Measurements from ENCODE around the gene HCN2. TPM values are rescaled to one million over a fixed set of nuclear protein-coding genes. Genes with fewer than 3 reads are reported as not detected.

HCN2 gene
- total and polyA plus RNA-seq, 10 of the 15 experiments (the other 5 are each of a cell fraction or from before 2014, with no cell fraction given) = 0.01 to 0.54 (median 0.08) TPM; not detected in 4

DNA sequence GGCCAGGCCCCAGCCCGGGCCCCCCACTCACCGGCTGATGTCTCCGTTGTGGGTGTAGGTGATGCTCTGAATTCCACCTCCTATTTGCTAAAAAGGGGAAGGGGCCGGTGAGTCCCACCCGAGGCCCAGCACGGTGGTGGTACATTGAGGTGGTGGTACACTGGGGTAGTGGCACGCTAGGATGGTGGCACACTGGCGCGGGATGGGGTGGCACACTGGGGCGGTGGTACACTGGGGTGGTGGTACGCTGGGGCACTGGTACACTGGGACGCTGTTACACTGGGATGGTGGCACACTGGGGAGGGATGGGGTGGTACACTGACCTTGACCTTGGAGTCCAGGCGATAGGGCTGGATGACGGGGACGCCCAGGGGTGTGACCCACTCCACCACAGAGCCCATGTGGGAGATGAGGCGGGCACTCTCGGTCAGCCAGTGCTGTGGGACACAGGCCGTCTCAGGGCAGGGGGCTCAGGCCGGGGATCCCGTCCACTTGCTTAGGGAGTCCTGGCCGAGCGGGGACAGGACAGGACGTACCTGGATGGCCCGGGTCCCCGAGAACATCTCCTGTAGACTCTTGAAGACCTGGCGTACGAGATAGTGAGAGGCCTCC lies 29.1 kb downstream of the HCN2 start (continued):
- no peak for TF ChIP-seq RELB (IDR thresholded peaks at IDR 0.05; ENCODE audit: low read depth)
- no peak for TF ChIP-seq PML (IDR thresholded peaks at IDR 0.05; ENCODE audit: low read length)
- no peak for TF ChIP-seq RUNX3 (IDR thresholded peaks at IDR 0.05; ENCODE audit: low read length)

DNA sequence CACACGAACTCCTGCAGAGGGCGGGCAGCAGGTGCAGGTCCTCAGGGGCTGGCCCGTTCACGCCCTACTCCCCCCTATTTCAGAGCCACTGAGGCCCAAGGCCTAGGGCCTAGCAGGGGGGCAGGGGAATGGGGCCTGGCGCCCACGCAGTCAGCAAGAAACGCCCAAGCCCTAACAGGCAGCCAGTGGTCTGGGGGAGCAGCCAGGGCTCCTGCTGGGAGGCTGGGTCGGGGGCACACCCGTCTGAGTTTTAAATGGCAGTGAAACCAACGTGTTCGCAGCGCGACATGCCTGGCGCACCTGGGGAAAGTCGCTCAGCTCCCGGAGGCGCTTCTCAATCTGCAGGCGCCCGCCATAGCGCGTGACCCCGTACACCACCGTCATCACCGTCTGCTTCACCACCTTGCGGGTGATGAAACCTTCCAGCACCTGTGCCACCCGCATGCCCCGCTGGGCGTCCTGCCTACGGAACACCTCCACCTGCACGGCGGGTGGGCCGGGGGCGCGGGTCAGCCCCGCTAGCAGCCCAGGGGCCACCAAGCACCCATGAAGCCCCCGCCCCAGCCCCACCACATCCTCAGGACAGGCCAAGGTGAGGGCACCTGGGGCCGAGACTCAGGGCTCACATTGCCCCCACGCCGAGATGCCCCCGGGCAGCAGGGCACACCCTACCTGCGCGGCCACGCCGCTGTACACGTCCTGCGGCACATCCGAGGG lies 29.8 kb downstream of the HCN2 start:
- H3K79me2 ChIP-seq (ENCODE audit: control insufficient read depth, insufficient read depth, low read length) = no peaks in the 10 kb centered on the region
- in situ Hi-C loops (cut with MboI) = no loop called here
- WGBS (ENCODE audit: insufficient coverage, insufficient replicate concordance, low lambda C conversion rate, missing lambda C conversion rate) = 94% methylated on average over 34 of the region's 47 CpGs

More for the DNA sequence above, 29.8 kb downstream of the HCN2 start:
- no peaks in the 10 kb centered on the region for H3K4me1 ChIP-seq (ENCODE audit: control insufficient read depth, insufficient read depth, low read length)
- H3K27me3 ChIP-seq (replicated peaks in 1 of 2; ENCODE audit: control insufficient read depth in 2 of 2, insufficient read depth in 2 of 2, low read length in 1 of 2) = no peaks in the 10 kb centered on the region
- BruUV-seq (replicated peaks) = no TSS peak
- FAIRE-seq = no peak
- TF ChIP-seq POU2F2 (IDR thresholded peaks at IDR 0.05; ENCODE audit: borderline replicate concordance, low read depth, low read length) = no peak
- TF ChIP-seq MYB (IDR thresholded peaks at IDR 0.05; ENCODE audit: borderline replicate concordance, low read depth, low read length) = no peak
- no peak for TF ChIP-seq ESRRA (IDR thresholded peaks at IDR 0.05; ENCODE audit: low read length)
- TF ChIP-seq, protein P1, sequence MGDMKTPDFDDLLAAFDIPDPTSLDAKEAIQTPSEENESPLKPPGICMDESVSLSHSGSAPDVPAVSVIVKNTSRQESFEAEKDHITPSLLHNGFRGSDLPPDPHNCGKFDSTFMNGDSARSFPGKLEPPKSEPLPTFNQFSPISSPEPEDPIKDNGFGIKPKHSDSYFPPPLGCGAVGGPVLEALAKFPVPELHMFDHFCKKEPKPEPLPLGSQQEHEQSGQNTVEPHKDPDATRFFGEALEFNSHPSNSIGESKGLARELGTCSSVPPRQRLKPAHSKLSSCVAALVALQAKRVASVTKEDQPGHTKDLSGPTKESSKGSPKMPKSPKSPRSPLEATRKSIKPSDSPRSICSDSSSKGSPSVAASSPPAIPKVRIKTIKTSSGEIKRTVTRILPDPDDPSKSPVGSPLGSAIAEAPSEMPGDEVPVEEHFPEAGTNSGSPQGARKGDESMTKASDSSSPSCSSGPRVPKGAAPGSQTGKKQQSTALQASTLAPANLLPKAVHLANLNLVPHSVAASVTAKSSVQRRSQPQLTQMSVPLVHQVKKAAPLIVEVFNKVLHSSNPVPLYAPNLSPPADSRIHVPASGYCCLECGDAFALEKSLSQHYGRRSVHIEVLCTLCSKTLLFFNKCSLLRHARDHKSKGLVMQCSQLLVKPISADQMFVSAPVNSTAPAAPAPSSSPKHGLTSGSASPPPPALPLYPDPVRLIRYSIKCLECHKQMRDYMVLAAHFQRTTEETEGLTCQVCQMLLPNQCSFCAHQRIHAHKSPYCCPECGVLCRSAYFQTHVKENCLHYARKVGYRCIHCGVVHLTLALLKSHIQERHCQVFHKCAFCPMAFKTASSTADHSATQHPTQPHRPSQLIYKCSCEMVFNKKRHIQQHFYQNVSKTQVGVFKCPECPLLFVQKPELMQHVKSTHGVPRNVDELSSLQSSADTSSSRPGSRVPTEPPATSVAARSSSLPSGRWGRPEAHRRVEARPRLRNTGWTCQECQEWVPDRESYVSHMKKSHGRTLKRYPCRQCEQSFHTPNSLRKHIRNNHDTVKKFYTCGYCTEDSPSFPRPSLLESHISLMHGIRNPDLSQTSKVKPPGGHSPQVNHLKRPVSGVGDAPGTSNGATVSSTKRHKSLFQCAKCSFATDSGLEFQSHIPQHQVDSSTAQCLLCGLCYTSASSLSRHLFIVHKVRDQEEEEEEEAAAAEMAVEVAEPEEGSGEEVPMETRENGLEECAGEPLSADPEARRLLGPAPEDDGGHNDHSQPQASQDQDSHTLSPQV (IDR thresholded peaks at IDR 0.05) = no peak
- TF ChIP-seq CEBPZ (IDR thresholded peaks at IDR 0.05; ENCODE audit: low read depth, low read length) = no peak
- no peak for TF ChIP-seq PAX8 (IDR thresholded peaks at IDR 0.05)
- TF ChIP-seq POLR2AphosphoS5 (IDR thresholded peaks at IDR 0.05; ENCODE audit: low read length) = no peak
- no peak for TF ChIP-seq TARDBP (IDR thresholded peaks at IDR 0.05; ENCODE audit: borderline replicate concordance)
- TF ChIP-seq RELA (IDR thresholded peaks at IDR 0.05; ENCODE audit: borderline replicate concordance, partially characterized antibody) = no peak
- no peak overlapping the region for H3K4me2 ChIP-seq (ENCODE audit: control insufficient read depth, insufficient read depth)
- SMC1A ChIA-PET (ENCODE audit: uncharacterized antibody, unreplicated experiment) = no interaction called here
- intact Hi-C loops (cut with micrococcal nuclease; ENCODE audit: unreplicated experiment) = no loop called here
- no peak overlapping the region for H3K27ac ChIP-seq (ENCODE audit: control insufficient read depth, insufficient read depth)
- H2AFZ ChIP-seq (ENCODE audit: control insufficient read depth, low read depth, low read length) = no peak overlapping the region
- DNase-seq (ENCODE audit: low read depth, low spot score) = no peak
- CTCF ChIA-PET = no interaction called here
- RAD21 ChIA-PET (ENCODE audit: unreplicated experiment) = no interaction called here
- no peak overlapping the region for H3K4me3 ChIP-seq
- no peak for ATAC-seq
- no peak overlapping the region for H3K9ac ChIP-seq (ENCODE audit: control insufficient read depth, insufficient read depth, low read length)
- H3K36me3 ChIP-seq (ENCODE audit: control insufficient read depth in 2 of 2, insufficient read depth in 2 of 2, low read length in 1 of 2) = peaks cover 4 to 9% of the 10 kb centered on the region in 2 experiments; a peak in 3 of 4 replicates
- no peaks in the 10 kb centered on the region for H4K20me1 ChIP-seq (ENCODE audit: control insufficient read depth, insufficient read depth)
- POLR2A ChIA-PET = no interaction called here
- H3K9me3 ChIP-seq (replicated peaks; ENCODE audit: control insufficient read depth, insufficient read depth, low read length) = no peaks in the 10 kb centered on the region; the same call in 2 of the 3 replicates
